H1 (cell line): ENCODE data around the gene C3. TPM values are rescaled to one million over a fixed set of nuclear protein-coding genes. Genes with fewer than 3 reads are reported as not detected.

Source experiments
- CTCF ChIA-PET: fragments of 300-600 bp; sonication (Branson Sonifier 250); formaldehyde crosslinking; loops from one replicate; lab custom pipeline; 2021; ENCODE audit not compliant: partially characterized antibody; lab: Charles Lee
- POLR2A ChIA-PET: fragments of 300-600 bp; sonication (Branson Sonifier 250); formaldehyde crosslinking; loops from one replicate; lab custom pipeline; 2021; ENCODE audit warnings: inconsistent platforms; ENCODE audit not compliant: partially characterized antibody; lab: Charles Lee
- DNase-seq, 2 experiments: peaks; one replicate each; pipeline versions ENCODE4 v3.0.0 to v3.0.0-alpha.2; 2010 to 2022; ENCODE audit warnings: low spot score in 2 of 2, low read depth in 1 of 2, mixed read lengths in 1 of 2
- FAIRE-seq: peaks from 2 replicates; lab custom pipeline; 2011; peaks lifted over from hg19 to GRCh38; lab: Jason Lieb, UNC
- H2AFZ ChIP-seq: 2 replicates; pipeline ENCODE4 v1.8.1; 2012; ENCODE audit warnings: low read length, inconsistent platforms
- H2AK5ac ChIP-seq: 2 replicates; pipeline ENCODE4 v1.6.1; 2013; ENCODE audit warnings: low read depth, low read length
- H2BK120ac ChIP-seq: replicated peaks from 2 replicates; pipeline ENCODE3; 2013; ENCODE audit warnings: low read depth, low read length, inconsistent platforms
- H2BK12ac ChIP-seq: 2 replicates; pipeline ENCODE4 v1.6.1; 2013; ENCODE audit warnings: low read depth, low read length
- H2BK15ac ChIP-seq: 2 replicates; pipeline ENCODE4 v1.6.1; 2013; ENCODE audit warnings: low read length
- H2BK20ac ChIP-seq: 2 replicates; pipeline ENCODE4 v1.6.1; 2013; ENCODE audit warnings: low read length
- H2BK5ac ChIP-seq: 2 replicates; pipeline ENCODE4 v1.6.1; 2013; ENCODE audit warnings: low read depth, low read length
- H3K14ac ChIP-seq: 2 replicates; pipeline ENCODE4 v1.6.1; 2013; ENCODE audit warnings: inconsistent platforms; ENCODE audit not compliant: insufficient read length
- H3K18ac ChIP-seq: 2 replicates; pipeline ENCODE4 v1.6.1; 2013; ENCODE audit warnings: low read length; ENCODE audit errors: extremely low read depth
- H3K23ac ChIP-seq: 2 replicates; pipeline ENCODE4 v1.6.1; 2013; ENCODE audit warnings: inconsistent platforms; ENCODE audit not compliant: insufficient read length
- H3K23me2 ChIP-seq: 2 replicates; pipeline ENCODE4 v1.6.1; 2013; ENCODE audit warnings: low read depth, low read length
- H3K27ac ChIP-seq: 2 replicates; pipeline ENCODE4 v1.6.1; 2011; ENCODE audit warnings: low read depth, low read length, inconsistent platforms
- H3K27me3 ChIP-seq, 4 experiments: replicated peaks in 1 of 4; 1 replicate in 1 of 4; 2 replicates in 3 of 4; pipeline versions ENCODE4 v1.6.1 to v1.8.1; 2011 to 2013; ENCODE audit warnings: low read length in 3 of 4, mild to moderate bottlenecking in 3 of 4, inconsistent platforms in 2 of 4, mixed read lengths in 2 of 4, moderate library complexity in 1 of 4; ENCODE audit not compliant: control insufficient read depth in 3 of 4, insufficient read depth in 3 of 4; ENCODE audit errors: extremely low read depth in 1 of 4
- H3K36me3 ChIP-seq, 4 experiments: 2 replicates each; pipeline versions ENCODE4 v1.6.1 to v1.8.1; 2011 to 2013; ENCODE audit warnings: mild to moderate bottlenecking in 4 of 4, low read length in 3 of 4, moderate library complexity in 2 of 4, control low read depth in 1 of 4, inconsistent platforms in 1 of 4; ENCODE audit not compliant: insufficient read depth in 4 of 4, control insufficient read depth in 2 of 4
- H3K4ac ChIP-seq: replicated peaks from 2 replicates; pipeline ENCODE3; 2013; ENCODE audit warnings: low read length, low read depth, mixed read lengths, inconsistent platforms; ENCODE audit not compliant: insufficient read length
- H3K4me1 ChIP-seq, 4 experiments: replicated peaks in 1 of 4; 1 replicate in 1 of 4; 2 replicates in 3 of 4; pipeline versions ENCODE4 v1.6.1 to v1.8.1; 2011 to 2013; ENCODE audit warnings: low read length in 3 of 4, inconsistent platforms in 2 of 4, mixed read lengths in 1 of 4; ENCODE audit not compliant: insufficient read depth in 4 of 4, control insufficient read depth in 3 of 4
- H3K4me2 ChIP-seq, 2 experiments: 2 replicates each; pipeline versions ENCODE4 v1.6.1 to v1.8.1; 2011 to 2013; ENCODE audit warnings: low read depth in 2 of 2, low read length in 2 of 2, control low read depth in 1 of 2, inconsistent platforms in 1 of 2, mild to moderate bottlenecking in 1 of 2; ENCODE audit not compliant: insufficient read depth in 1 of 2
- H3K4me3 ChIP-seq, 4 experiments: fragments of 200-600, 300-600 bp in 1 of 4; sonication (generic), shearing (Covaris generic), sonication (Bioruptor Twin) in 1 of 4; 2 replicates each; pipeline versions ENCODE4 v1.5.1 to v1.8.1; 2011 to 2016; ENCODE audit warnings: low read length in 4 of 4, low read depth in 3 of 4, control low read depth in 2 of 4, inconsistent platforms in 2 of 4, mild to moderate bottlenecking in 2 of 4, mixed read lengths in 1 of 4, moderate library complexity in 1 of 4; ENCODE audit not compliant: insufficient read depth in 2 of 4; ENCODE audit errors: extremely low read depth in 1 of 4
- H3K56ac ChIP-seq: replicated peaks from 2 replicates; pipeline ENCODE3; 2013; ENCODE audit warnings: low read depth, mild to moderate bottlenecking, mixed read lengths, low read length, inconsistent platforms; ENCODE audit not compliant: insufficient read length
- H3K79me1 ChIP-seq: 2 replicates; pipeline ENCODE4 v1.6.1; 2013; ENCODE audit warnings: low read depth, low read length, control low read depth
- H3K79me2 ChIP-seq, 2 experiments: 2 replicates each; pipeline versions ENCODE4 v1.6.1 to v1.8.1; 2012 to 2013; ENCODE audit warnings: low read length in 2 of 2, mild to moderate bottlenecking in 2 of 2, inconsistent platforms in 1 of 2; ENCODE audit not compliant: insufficient read depth in 2 of 2, control insufficient read depth in 1 of 2
- H3K9ac ChIP-seq, 4 experiments: replicated peaks in 1 of 4; 1 replicate in 1 of 4; 2 replicates in 3 of 4; pipeline versions ENCODE4 v1.6.1 to v1.8.1; 2011 to 2013; ENCODE audit warnings: low read depth in 3 of 4, low read length in 3 of 4, control low read depth in 2 of 4, mild to moderate bottlenecking in 2 of 4, moderate library complexity in 2 of 4, inconsistent platforms in 1 of 4; ENCODE audit errors: extremely low read depth in 1 of 4
- H3K9me3 ChIP-seq, 2 experiments: 2 replicates each; pipeline versions ENCODE4 v1.6.1 to v1.8.1; 2012 to 2013; ENCODE audit warnings: mild to moderate bottlenecking in 2 of 2, moderate library complexity in 2 of 2, control low read depth in 1 of 2, inconsistent platforms in 1 of 2, low read depth in 1 of 2, low read length in 1 of 2, mixed read lengths in 1 of 2; ENCODE audit not compliant: insufficient read depth in 2 of 2
- H4K20me1 ChIP-seq, 2 experiments: replicated peaks in 1 of 2; 2 replicates each; pipeline versions ENCODE3 to v1.8.1; 2011 to 2013; ENCODE audit warnings: inconsistent platforms in 2 of 2, low read length in 2 of 2, mild to moderate bottlenecking in 1 of 2; ENCODE audit not compliant: insufficient read depth in 2 of 2, control insufficient read depth in 1 of 2
- H4K5ac ChIP-seq: 2 replicates; pipeline ENCODE4 v1.6.1; 2013; ENCODE audit warnings: low read length, low read depth, mixed read lengths, inconsistent platforms; ENCODE audit not compliant: insufficient read length
- H4K8ac ChIP-seq: 2 replicates; pipeline ENCODE4 v1.8.0; 2013; ENCODE audit warnings: mild to moderate bottlenecking, moderate library complexity, low read length, inconsistent platforms; ENCODE audit not compliant: insufficient read depth; ENCODE audit errors: extremely low read depth
- H4K91ac ChIP-seq: replicated peaks from 2 replicates; pipeline ENCODE3; 2013; ENCODE audit warnings: low read length, mixed read lengths, inconsistent platforms; ENCODE audit not compliant: insufficient read length
- BCL11A ChIP-seq, 2 experiments: IDR thresholded peaks; one replicate each; pipeline ENCODE4 v1.6.1; 2011; ENCODE audit warnings: low read depth in 2 of 2, low read length in 2 of 2, mild to moderate bottlenecking in 2 of 2
- CBX5 ChIP-seq: fragments of 300-800, 300-1000 bp; sonication (generic); IDR thresholded peaks from 2 replicates; pipeline ENCODE4 v1.7.1; 2016; ENCODE audit warnings: antibody characterized with exemption, low read length, low read depth
- CEBPB ChIP-seq: IDR thresholded peaks from 2 replicates; pipeline ENCODE4 v1.6.1; 2012; ENCODE audit warnings: low read depth, low read length
- EZH2 ChIP-seq: fragments of 200-600 bp; sonication (generic); IDR thresholded peaks from 2 replicates; pipeline ENCODE4 v1.7.1; 2012; ENCODE audit warnings: low read depth, mild to moderate bottlenecking, moderate library complexity, low read length, inconsistent platforms; ENCODE audit not compliant: severe bottlenecking
- HDAC2 ChIP-seq, 2 experiments: fragments of 300-600 bp in 1 of 2; sonication (generic) in 1 of 2; IDR thresholded peaks; 2 replicates each; pipeline ENCODE4 v1.6.1; 2011 to 2012; ENCODE audit warnings: low read depth in 2 of 2, low read length in 2 of 2, mild to moderate bottlenecking in 2 of 2, moderate library complexity in 2 of 2, borderline replicate concordance in 1 of 2, inconsistent platforms in 1 of 2
- KDM1A ChIP-seq: fragments of 200-600, 300-600 bp; sonication (generic); IDR thresholded peaks from 2 replicates; pipeline ENCODE4 v1.7.1; 2016; ENCODE audit warnings: mild to moderate bottlenecking, low read length, borderline replicate concordance
- POLR2AphosphoS5 ChIP-seq: IDR thresholded peaks from 2 replicates; pipeline ENCODE4 v1.6.1; 2011; ENCODE audit warnings: low read depth, low read length
- SAP30 ChIP-seq: fragments of 300-600 bp; sonication (generic); IDR thresholded peaks from 2 replicates; pipeline ENCODE4 v1.7.1; 2012; ENCODE audit warnings: low read length, moderate library complexity, mild to moderate bottlenecking, inconsistent platforms; ENCODE audit not compliant: insufficient read depth, insufficient replicate concordance
- SP2 ChIP-seq: IDR thresholded peaks from 2 replicates; pipeline ENCODE4 v1.6.1; 2012; ENCODE audit warnings: mild to moderate bottlenecking, low read length, inconsistent platforms
- SRF ChIP-seq: IDR thresholded peaks from 2 replicates; pipeline ENCODE4 v1.6.1; 2011; ENCODE audit warnings: mild to moderate bottlenecking, low read depth, low read length, moderate library complexity
- TAF1 ChIP-seq: IDR thresholded peaks from 2 replicates; pipeline ENCODE4 v1.6.1; 2011; ENCODE audit warnings: mild to moderate bottlenecking, low read depth, low read length
- TAF7 ChIP-seq: optimal IDR thresholded peaks from 2 replicates; pipeline ENCODE3; 2011; ENCODE audit warnings: low read depth, mild to moderate bottlenecking, inconsistent platforms, low read length, moderate library complexity, borderline replicate concordance
- TCF12 ChIP-seq: IDR thresholded peaks from 2 replicates; pipeline ENCODE4 v1.6.1; 2011; ENCODE audit warnings: low read depth, mild to moderate bottlenecking, low read length
- WGBS, 2 experiments: shearing (Covaris generic) in 1 of 2; methylation state at CpG; one replicate each; pipeline versions ENCODE4 v1.1.6 to v1.1.7; 2013 to 2015; ENCODE audit warnings: low lambda C conversion rate in 2 of 2, mixed read lengths in 2 of 2, inconsistent platforms in 1 of 2, low coverage in 1 of 2, missing lambda C conversion rate in 1 of 2; ENCODE audit not compliant: insufficient replicate concordance in 2 of 2, insufficient coverage in 1 of 2, insufficient read length in 1 of 2; ENCODE audit errors: extremely low coverage in 1 of 2, missing lambda C conversion rate in 1 of 2; 5-methylcytosine and 5-hydroxymethylcytosine counted together
- polyA plus RNA-seq, 7 experiments: library from polyadenylated mRNA; depleted of rRNA in 3 of 7; stranded (reverse) in 5 of 7; unstranded in 2 of 7; fragments of >200 nt in 5 of 7; fragments of 200-250 nt in 2 of 7; gene quantifications; 1 replicate in 5 of 7; 2 replicates in 1 of 7; 4 replicates in 1 of 7; pipeline versions ENCODE4 v1.2.1 to v1.2.3, GENCODE V29; 2011 to 2013; ENCODE audit warnings: missing spikeins in 2 of 7, mixed read lengths in 2 of 7
- total RNA-seq: library from RNA; stranded (reverse); fragmentation: NEBNext Ultra II Directional; extraction: Animal tissue kit (Norgen Biotek cat#: 25700); gene quantifications from 2 replicates; pipeline ENCODE4 v1.2.1, GENCODE V29; 2021

The C3 gene
- total and polyA plus RNA-seq, 2 of the 8 experiments (the other 6 are each of a cell fraction or from before 2014, with no cell fraction given): 6.4 to 12.8 TPM

- CTCF ChIA-PET: interaction anchor here (0.5 kb wide), 1 partner anchor 61 kb away, joined by 3 read pairs; no protein-coding TSS in a partner anchor
- Histone ChIP-seq H3K36me3 (no peaks in the 10 kb centered on the region), H3K27me3 (peaks cover 0 to 22% (median 18%) of the 10 kb centered on the region in 4 experiments; a peak in 6 of 7 replicates), H3K79me2 (no peaks in the 10 kb centered on the region), H4K8ac (no peak overlapping the region; the same call in 1 of the 2 replicates), H4K5ac (no peak overlapping the region), H2BK120ac (no peak overlapping the region), H3K23me2 (peaks cover 9% of the 10 kb centered on the region), H2BK20ac (no peak overlapping the region), H3K79me1 (no peaks in the 10 kb centered on the region), H3K23ac (no peak overlapping the region), H3K4ac (no peak overlapping the region), H3K4me2 (no peak overlapping the region), H3K56ac (no peak overlapping the region), H3K18ac (no peak overlapping the region), H3K4me3 (no peak overlapping the region), H3K4me1 (peaks cover 0 to 8% (median 2%) of the 10 kb centered on the region in 4 experiments; a peak in 4 of 7 replicates), H4K91ac (no peak overlapping the region)
- 95% methylated on average over 17 of the region's 44 CpGs; no CpG with 5 or more reads in 1 of the 2 experiments for WGBS, 2 experiments
- DNase-seq (no peak), FAIRE-seq (no peak)
- POLR2A ChIA-PET: no interaction called here
- no peak for TF ChIP-seq KDM1A
- TF ChIP-seq BCL11A (IDR thresholded peaks at IDR 0.05; ENCODE audit: low read depth in 2 of 2, low read length in 2 of 2): no peak
- no peak for TF ChIP-seq TAF1
- no peak for TF ChIP-seq TCF12
- TF ChIP-seq EZH2: no peak
- no peak for TF ChIP-seq SP2
- no peak for TF ChIP-seq TAF7
- TF ChIP-seq CEBPB: no peak
- TF ChIP-seq CBX5: no peak
- TF ChIP-seq HDAC2 (IDR thresholded peaks at IDR 0.05; ENCODE audit: borderline replicate concordance in 1 of 2, low read depth in 2 of 2, low read length in 2 of 2): no peak
- TF ChIP-seq SRF: no peak
- no peak for TF ChIP-seq POLR2AphosphoS5
- TF ChIP-seq SAP30: no peak
- TF ChIP-seq, all 59 proteins: peak for 0
- no peak overlapping the region for H3K27ac ChIP-seq
- no peak overlapping the region for H3K9ac ChIP-seq
- no peak overlapping the region for H2AK5ac ChIP-seq
- H3K9me3 ChIP-seq: no peaks in the 10 kb centered on the region
- H3K14ac ChIP-seq: no peak overlapping the region
- no peak overlapping the region for H2BK15ac ChIP-seq
- no peak overlapping the region for H2BK5ac ChIP-seq
- H4K20me1 ChIP-seq: no peaks in the 10 kb centered on the region
- no peak overlapping the region for H2BK12ac ChIP-seq
- no peak overlapping the region for H2AFZ ChIP-seq
These were observed 13.3 kb downstream of the C3 start for GRCh38 chr19:6707011-6707657.
